ENCODE results near the gene C10orf90. TPM values are rescaled to one million over a fixed set of nuclear protein-coding genes. Genes with fewer than 3 reads are reported as not detected.

The C10orf90 gene
- total RNA-seq, 4 donors from 2014 or later = 0.06 TPM; not detected in 3

- peak; percentile 45 for DNase-seq (ENCODE audit: extremely low spot score)
- no peak for TF ChIP-seq POLR2A (IDR thresholded peaks at IDR 0.05; ENCODE audit: low read depth)
- TF ChIP-seq POLR2AphosphoS5 (IDR thresholded peaks at IDR 0.05) = no peak
- TF ChIP-seq EP300 (IDR thresholded peaks at IDR 0.05) = no peak
- TF ChIP-seq, protein P1, sequence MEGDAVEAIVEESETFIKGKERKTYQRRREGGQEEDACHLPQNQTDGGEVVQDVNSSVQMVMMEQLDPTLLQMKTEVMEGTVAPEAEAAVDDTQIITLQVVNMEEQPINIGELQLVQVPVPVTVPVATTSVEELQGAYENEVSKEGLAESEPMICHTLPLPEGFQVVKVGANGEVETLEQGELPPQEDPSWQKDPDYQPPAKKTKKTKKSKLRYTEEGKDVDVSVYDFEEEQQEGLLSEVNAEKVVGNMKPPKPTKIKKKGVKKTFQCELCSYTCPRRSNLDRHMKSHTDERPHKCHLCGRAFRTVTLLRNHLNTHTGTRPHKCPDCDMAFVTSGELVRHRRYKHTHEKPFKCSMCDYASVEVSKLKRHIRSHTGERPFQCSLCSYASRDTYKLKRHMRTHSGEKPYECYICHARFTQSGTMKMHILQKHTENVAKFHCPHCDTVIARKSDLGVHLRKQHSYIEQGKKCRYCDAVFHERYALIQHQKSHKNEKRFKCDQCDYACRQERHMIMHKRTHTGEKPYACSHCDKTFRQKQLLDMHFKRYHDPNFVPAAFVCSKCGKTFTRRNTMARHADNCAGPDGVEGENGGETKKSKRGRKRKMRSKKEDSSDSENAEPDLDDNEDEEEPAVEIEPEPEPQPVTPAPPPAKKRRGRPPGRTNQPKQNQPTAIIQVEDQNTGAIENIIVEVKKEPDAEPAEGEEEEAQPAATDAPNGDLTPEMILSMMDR (IDR thresholded peaks at IDR 0.05) = no peak
- Histone ChIP-seq H3K27ac (replicated peaks in 1 of 4) (no peak overlapping the region), H3K4me3 (no peak overlapping the region), H3K36me3 (no peaks in the 10 kb centered on the region), H3K27me3 (peaks cover 0 to 9% (median 0%) of the 10 kb centered on the region in 4 donors), H3K9me3 (peaks cover 0 to 3% (median 0%) of the 10 kb centered on the region in 4 donors), H3K4me1 (no peaks in the 10 kb centered on the region)
- WGBS = 49% methylated on average over 3 of the region's 3 CpGs
- intact Hi-C loops (cut with DNase I) = loop anchor here (10.0 kb wide), 1 partner anchor 516 kb away; no protein-coding TSS in a partner anchor
These were observed 169.6 kb downstream of the C10orf90 start for GRCh38 chr10:126500866-126501265.

DNA sequence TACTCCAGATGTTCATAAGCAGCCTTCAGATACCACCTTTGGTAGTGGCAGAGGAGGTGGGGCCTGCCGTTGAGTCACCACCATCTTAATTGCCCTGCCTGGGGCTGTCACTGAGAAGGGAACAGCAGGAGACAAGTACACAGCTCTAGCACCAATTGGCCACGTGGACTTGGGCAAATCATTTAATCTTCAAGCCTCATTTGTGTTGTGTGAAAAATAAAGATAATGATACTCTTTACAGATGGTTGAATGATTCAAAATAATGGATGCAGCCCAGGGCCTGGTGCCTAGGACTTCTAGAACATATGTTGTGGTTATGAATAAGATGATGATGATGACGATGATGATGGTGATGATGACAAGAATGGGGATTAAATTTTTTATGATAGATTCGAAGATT lies 170.3 kb downstream of the C10orf90 start:
- 70% methylated on average over 4 of the region's 4 CpGs for WGBS
- intact Hi-C loops (cut with DNase I) = loop anchor here (10.0 kb wide), 1 partner anchor 515 kb away; no protein-coding TSS in a partner anchor
- H3K27ac ChIP-seq (replicated peaks in 1 of 4) = no peak overlapping the region
- no peaks in the 10 kb centered on the region for H3K4me1 ChIP-seq
- H3K36me3 ChIP-seq = no peaks in the 10 kb centered on the region
- TF ChIP-seq POLR2A (IDR thresholded peaks at IDR 0.05; ENCODE audit: low read depth) (no peak), POLR2AphosphoS5 (IDR thresholded peaks at IDR 0.05) (no peak)
- peaks cover 0 to 3% (median 0%) of the 10 kb centered on the region in 4 donors for H3K9me3 ChIP-seq
- H3K27me3 ChIP-seq = peaks cover 0 to 9% (median 0%) of the 10 kb centered on the region in 4 donors
- H3K4me3 ChIP-seq = no peak overlapping the region
- DNase-seq (ENCODE audit: extremely low spot score) = peak; percentile 68

DNA sequence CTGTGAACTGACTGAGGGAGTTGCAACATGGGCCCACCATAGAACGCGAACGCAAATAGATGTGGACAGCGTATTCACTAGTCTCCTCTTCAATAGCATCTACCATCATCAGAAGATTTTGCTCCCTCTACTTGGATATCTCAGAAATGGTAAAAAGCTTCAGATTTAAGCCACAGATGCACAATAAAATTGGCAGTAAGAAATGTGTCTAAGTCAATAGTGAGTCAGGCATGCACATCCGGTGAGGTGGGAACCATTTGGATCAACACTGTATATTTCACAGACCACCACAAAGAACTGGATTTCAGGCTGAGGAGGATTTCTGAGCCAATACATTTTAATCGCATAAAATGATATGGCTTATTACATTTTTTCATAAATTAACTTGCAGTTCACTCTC lies 170.7 kb downstream of the C10orf90 start:
- H3K27me3 ChIP-seq = peaks cover 0 to 8% (median 0%) of the 10 kb centered on the region in 4 donors
- H3K4me3 ChIP-seq = no peak overlapping the region
- H3K9me3 ChIP-seq = peaks cover 0 to 3% (median 0%) of the 10 kb centered on the region in 4 donors
- intact Hi-C loops (cut with DNase I) = loop anchor here (10.0 kb wide), 1 partner anchor 515 kb away; no protein-coding TSS in a partner anchor
- 96% methylated on average over 6 of the region's 6 CpGs for WGBS
- H3K36me3 ChIP-seq = no peaks in the 10 kb centered on the region
- no peaks in the 10 kb centered on the region for H3K4me1 ChIP-seq
- H3K27ac ChIP-seq (replicated peaks in 1 of 4) = no peak overlapping the region
- TF ChIP-seq, protein P1 (IDR thresholded peaks at IDR 0.05) = no peak
- TF ChIP-seq EP300 (IDR thresholded peaks at IDR 0.05) (no peak), POLR2A (IDR thresholded peaks at IDR 0.05; ENCODE audit: low read depth) (no peak), POLR2AphosphoS5 (IDR thresholded peaks at IDR 0.05) (no peak)
- DNase-seq (ENCODE audit: extremely low spot score) = peak; percentile 53

- Histone ChIP-seq H3K27ac (replicated peaks in 1 of 4) (no peak overlapping the region), H3K36me3 (no peaks in the 10 kb centered on the region), H3K9me3 (peaks cover 0 to 3% (median 0%) of the 10 kb centered on the region in 4 donors), H3K4me3 (no peak overlapping the region), H3K27me3 (no peaks in the 10 kb centered on the region), H3K4me1 (no peaks in the 10 kb centered on the region)
- TF ChIP-seq EP300 (IDR thresholded peaks at IDR 0.05) = no peak
- TF ChIP-seq, protein P1 (IDR thresholded peaks at IDR 0.05) = no peak
- no peak for TF ChIP-seq POLR2A (IDR thresholded peaks at IDR 0.05; ENCODE audit: low read depth)
- no peak for TF ChIP-seq POLR2AphosphoS5 (IDR thresholded peaks at IDR 0.05)
- DNase-seq (ENCODE audit: extremely low spot score) = peak; percentile 78
- intact Hi-C loops (cut with DNase I) = no loop called here
- WGBS = 85% methylated on average over 2 of the region's 2 CpGs
These were observed 172.8 kb downstream of the C10orf90 start for GRCh38 chr10:126497672-126498071.

GRCh38 chr10:126496771-126497545 lies 173.5 kb downstream of the C10orf90 start:
- Histone ChIP-seq H3K27ac (replicated peaks in 1 of 4) (no peak overlapping the region), H3K9me3 (peaks cover 0 to 3% (median 0%) of the 10 kb centered on the region in 4 donors), H3K4me1 (no peaks in the 10 kb centered on the region), H3K36me3 (no peaks in the 10 kb centered on the region), H3K4me3 (no peak overlapping the region), H3K27me3 (no peaks in the 10 kb centered on the region)
- intact Hi-C loops (cut with DNase I) = no loop called here
- TF ChIP-seq POLR2AphosphoS5 (IDR thresholded peaks at IDR 0.05) (no peak), POLR2A (IDR thresholded peaks at IDR 0.05; ENCODE audit: low read depth) (no peak)
- 88% methylated on average over 16 of the region's 16 CpGs for WGBS
- DNase-seq (ENCODE audit: extremely low spot score) = peak; percentile 88
